Vagina (tissue), 2 donors: ENCODE results near the gene HSFX3.

Experiments
- CTCF ChIP-seq, 3 experiments: fragments of 450-650 bp in 2 of 3; fragments of 200-600 bp in 1 of 3; sonication (generic) in 1 of 3; IDR thresholded peaks; one replicate each; pipeline ENCODE4 v1.5.1; 2017 to 2019; ENCODE audit warnings: antibody characterized with exemption in 3 of 3, mild to moderate bottlenecking in 2 of 3, moderate library complexity in 2 of 3
- POLR2AphosphoS5 ChIP-seq, 2 donors: sonication (generic); formaldehyde crosslinking; IDR thresholded peaks; one replicate each; pipeline ENCODE4 v1.9.0; 2017; ENCODE audit warnings: antibody characterized with exemption in 2 of 2, mild to moderate bottlenecking in 2 of 2, low read depth in 1 of 2; ENCODE audit not compliant: insufficient read depth in 1 of 2

DNA sequence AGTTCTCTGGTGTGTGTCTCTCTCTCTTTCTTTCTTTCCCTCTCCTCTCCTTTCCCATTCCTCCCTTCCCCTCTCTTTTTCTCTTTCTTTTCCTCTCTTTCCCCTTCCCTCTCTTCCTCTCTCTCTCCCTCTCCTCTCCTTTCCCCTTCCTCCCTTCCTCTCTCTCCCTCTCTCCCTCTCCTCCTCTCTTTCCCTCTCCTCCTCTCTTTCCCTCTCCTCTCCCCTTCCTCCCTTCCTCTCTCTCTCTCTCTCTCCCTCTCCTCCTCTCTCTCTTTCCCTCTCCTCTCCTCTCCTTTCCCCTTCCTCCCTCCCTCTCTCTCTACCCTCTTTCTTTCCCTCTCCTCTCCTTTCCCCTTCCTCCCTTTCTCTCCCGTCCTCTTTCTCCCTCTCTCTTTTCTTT lies 21.3 kb downstream of the HSFX3 start:
- TF ChIP-seq CTCF (IDR thresholded peaks at IDR 0.05) = no peak
- no peak for TF ChIP-seq POLR2AphosphoS5 (IDR thresholded peaks at IDR 0.05; ENCODE audit: insufficient read depth in 1 of 2, low read depth in 1 of 2)
